GM12864 (cell line): ENCODE measurements around the gene ADAMTS1.

Experiments used
- DNase-seq: peaks from one replicate; pipeline ENCODE4 v3.0.0-alpha.2; 2011; ENCODE audit warnings: low read depth
- H3K4me3 ChIP-seq: 2 replicates; pipeline ENCODE4 v1.5.1; 2011; ENCODE audit warnings: mild to moderate bottlenecking, low read depth, low read length, control low read depth
- TF ChIP-seq, protein P1 (sequence below): IDR thresholded peaks from 2 replicates; pipeline ENCODE4 v1.5.1; 2011; ENCODE audit warnings: low read depth, mild to moderate bottlenecking, moderate library complexity, low read length, control low read depth, inconsistent platforms; ENCODE audit errors: missing control alignments

ADAMTS1 gene

DNA sequence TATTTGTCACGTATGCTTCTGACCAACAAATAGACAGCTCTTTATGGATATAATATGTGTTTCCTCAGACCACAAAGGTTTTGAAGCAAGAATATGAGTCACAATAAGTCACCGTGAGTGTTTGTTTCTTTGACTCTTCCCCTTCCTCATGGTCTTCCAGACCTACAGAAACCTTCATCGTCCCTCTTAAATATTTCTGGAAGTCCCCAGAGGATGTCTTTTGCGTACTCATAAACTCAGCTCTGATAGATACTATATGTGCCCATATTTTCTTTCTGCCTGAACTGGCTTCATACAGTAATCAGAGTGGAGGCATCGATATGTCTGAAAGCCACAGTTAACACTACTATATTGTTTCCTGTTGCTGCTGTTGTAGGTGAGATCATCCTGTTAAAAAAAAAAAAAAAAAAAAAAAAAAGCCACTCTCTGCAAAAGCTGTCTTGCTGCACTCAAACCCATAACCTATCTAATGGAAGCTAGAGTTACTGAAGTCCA lies 38.4 kb downstream of the ADAMTS1 start:
- DNase-seq: no peak
- TF ChIP-seq, protein P1, sequence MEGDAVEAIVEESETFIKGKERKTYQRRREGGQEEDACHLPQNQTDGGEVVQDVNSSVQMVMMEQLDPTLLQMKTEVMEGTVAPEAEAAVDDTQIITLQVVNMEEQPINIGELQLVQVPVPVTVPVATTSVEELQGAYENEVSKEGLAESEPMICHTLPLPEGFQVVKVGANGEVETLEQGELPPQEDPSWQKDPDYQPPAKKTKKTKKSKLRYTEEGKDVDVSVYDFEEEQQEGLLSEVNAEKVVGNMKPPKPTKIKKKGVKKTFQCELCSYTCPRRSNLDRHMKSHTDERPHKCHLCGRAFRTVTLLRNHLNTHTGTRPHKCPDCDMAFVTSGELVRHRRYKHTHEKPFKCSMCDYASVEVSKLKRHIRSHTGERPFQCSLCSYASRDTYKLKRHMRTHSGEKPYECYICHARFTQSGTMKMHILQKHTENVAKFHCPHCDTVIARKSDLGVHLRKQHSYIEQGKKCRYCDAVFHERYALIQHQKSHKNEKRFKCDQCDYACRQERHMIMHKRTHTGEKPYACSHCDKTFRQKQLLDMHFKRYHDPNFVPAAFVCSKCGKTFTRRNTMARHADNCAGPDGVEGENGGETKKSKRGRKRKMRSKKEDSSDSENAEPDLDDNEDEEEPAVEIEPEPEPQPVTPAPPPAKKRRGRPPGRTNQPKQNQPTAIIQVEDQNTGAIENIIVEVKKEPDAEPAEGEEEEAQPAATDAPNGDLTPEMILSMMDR: no peak
- no peak overlapping the region for H3K4me3 ChIP-seq

DNA sequence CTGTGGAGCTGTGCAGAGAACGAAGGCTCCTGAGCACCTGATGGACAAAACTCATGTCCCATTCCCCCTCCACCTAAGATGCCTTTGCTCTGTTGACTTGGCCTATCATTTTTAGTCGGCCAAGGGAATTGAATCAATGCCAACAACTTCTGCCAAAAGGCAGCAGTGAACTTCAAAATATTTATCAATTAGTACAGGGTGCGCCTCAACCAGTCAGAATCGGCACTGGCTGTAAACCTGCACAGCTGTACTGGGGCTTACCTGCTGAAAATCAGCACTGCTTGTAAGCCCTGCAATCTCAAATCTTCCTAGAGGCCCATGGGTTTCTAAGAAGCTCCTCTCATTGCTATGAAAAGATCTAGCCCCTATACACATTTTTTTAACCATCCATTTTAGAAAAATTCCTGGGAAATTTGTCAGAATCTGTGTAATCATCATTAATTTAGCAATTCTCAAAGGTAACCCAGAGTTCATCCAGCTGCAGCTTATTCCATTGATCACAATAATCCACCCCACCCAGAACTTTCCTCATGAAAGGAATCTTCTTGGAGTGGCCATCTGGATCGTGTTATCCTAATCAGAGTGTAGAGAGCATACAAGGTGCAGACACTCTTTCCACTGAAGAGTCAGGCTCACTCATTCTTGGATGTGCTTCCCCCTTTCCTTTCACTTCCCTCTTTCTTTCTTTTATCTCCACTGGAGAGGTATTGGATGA lies 40.2 kb downstream of the ADAMTS1 start:
- TF ChIP-seq, protein P1: no peak
- H3K4me3 ChIP-seq: no peak overlapping the region
- DNase-seq: no peak

DNA sequence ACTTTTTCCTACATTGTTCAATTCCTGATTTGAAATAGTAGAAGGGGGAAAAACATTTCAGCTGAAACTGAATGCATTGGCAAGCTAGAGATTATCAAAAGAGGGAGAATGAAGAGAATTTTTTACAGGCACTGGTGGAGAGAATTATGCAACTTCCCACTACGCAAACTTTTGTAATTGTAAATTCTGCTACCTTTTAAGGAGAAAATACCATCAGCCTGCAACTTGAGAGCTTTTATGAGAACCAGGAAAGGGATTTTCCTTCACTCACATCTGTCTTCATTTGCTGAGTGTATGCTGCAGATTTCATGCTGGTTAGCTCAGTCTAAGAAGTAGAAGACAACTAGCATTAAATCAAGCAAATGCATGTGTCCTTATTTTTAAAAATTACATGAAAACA lies 43.7 kb downstream of the ADAMTS1 start:
- DNase-seq: no peak
- H3K4me3 ChIP-seq: no peak overlapping the region
- TF ChIP-seq, protein P1: no peak

DNA sequence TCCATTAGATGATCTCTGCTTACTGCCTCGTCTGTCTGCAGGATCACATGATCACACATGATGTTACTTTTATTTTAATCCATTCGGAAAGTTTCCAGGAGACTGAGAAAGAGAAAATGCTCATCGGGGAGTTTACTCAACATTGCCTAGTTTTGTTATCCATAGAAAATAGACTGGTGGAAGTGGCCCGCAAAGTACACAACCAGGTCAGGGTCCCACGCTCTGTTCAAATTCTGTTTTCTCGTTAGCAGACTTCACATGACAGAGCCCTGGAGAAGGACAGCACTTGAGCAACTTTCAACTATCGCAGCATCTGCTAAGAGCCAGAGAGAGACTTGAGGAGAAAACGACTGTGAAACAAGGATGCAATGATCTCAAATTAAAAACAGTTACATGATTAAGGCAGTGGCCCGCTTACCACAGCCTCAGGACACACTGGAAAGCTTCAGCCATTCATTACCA lies 44.2 kb downstream of the ADAMTS1 start:
- no peak for DNase-seq
- TF ChIP-seq, protein P1: no peak
- no peak overlapping the region for H3K4me3 ChIP-seq

DNA sequence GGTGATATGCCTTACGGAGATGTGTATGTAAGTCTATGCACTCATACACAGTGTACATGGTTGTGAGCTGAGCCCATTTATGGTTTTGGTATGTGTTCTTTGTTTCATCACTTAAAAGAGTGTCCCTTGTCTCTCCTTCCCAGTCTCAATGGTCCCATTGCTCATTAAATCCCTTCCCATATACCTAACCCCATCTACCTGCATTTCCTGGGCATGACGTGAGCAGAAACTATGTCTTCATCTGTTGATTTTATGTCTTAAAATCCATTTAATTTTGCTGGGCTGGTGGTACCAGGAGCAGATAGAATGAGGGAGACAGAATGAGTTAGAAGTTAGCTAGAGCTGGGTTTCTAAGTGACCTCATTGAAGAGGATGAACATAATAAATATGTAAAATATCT lies 44.8 kb downstream of the ADAMTS1 start:
- DNase-seq: no peak
- TF ChIP-seq, protein P1: no peak
- H3K4me3 ChIP-seq: no peak overlapping the region

DNA sequence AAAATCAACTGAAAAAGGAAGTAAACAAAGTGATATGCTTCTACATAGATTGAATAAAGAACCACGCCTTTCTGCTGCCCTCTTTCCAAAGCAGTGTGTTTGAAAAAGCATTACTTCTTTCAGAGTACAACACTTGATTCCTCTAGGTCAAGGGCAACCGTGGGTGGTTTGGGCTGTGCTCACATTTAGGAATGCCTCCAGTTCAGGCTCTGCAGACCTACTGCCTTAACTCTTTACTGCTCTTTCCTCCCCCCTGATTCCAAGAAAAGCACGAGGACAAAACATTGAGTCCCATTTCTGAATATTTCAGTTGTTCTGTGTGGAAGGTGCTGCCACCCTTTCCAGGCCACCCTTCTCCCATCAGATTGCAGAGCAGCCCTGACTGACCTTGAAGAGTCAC lies 45.2 kb downstream of the ADAMTS1 start:
- TF ChIP-seq, protein P1: no peak
- DNase-seq: no peak
- no peak overlapping the region for H3K4me3 ChIP-seq
